A673 (cell line): ENCODE measurements around the gene PODNL1. TPM values are rescaled to one million over a fixed set of nuclear protein-coding genes. Genes with fewer than 3 reads are reported as not detected.

Experiments
- BruUV-seq: library from RNA; stranded (reverse); fragments of 400-500 nt; replicated peaks from 2 replicates; lab custom pipeline; 2021; lab: Mats Ljungman, UMichigan
- CTCF ChIA-PET: fragments of 300-600 bp; sonication (Branson Sonifier 250); formaldehyde crosslinking; loops from one replicate; lab custom pipeline; 2022; ENCODE audit warnings: antibody characterized with exemption; lab: Charles Lee
- POLR2A ChIA-PET: fragments of 300-600 bp; sonication (Branson Sonifier 250); formaldehyde crosslinking; loops from one replicate; lab custom pipeline; 2022; ENCODE audit warnings: antibody characterized with exemption; ENCODE audit not compliant: low non-redundant PET; lab: Charles Lee
- DNase-seq: peaks from one replicate; pipeline ENCODE4 v3.0.0-alpha.2; 2015; ENCODE audit warnings: low spot score
- H3K27ac ChIP-seq: fragments of 200-600 bp; sonication (generic); 2 replicates; pipeline ENCODE4 v1.5.1; 2016; ENCODE audit warnings: mixed run types, low read depth, mild to moderate bottlenecking, mixed read lengths, antibody characterized with exemption, low read length; ENCODE audit not compliant: poor library complexity, severe bottlenecking
- H3K27me3 ChIP-seq: fragments of 200-600 bp; sonication (generic); replicated peaks from 2 replicates; pipeline ENCODE4 v1.6.1; 2017; ENCODE audit warnings: mixed run types, low read depth, mild to moderate bottlenecking, mixed read lengths, antibody characterized with exemption, low read length; ENCODE audit not compliant: insufficient read depth, poor library complexity
- H3K36me3 ChIP-seq: fragments of 200-600 bp; sonication (generic); 2 replicates; pipeline ENCODE4 v1.6.1; 2016; ENCODE audit warnings: mixed run types, mild to moderate bottlenecking, mixed read lengths, antibody characterized with exemption, low read length; ENCODE audit not compliant: insufficient read depth, poor library complexity, severe bottlenecking
- H3K4me1 ChIP-seq: fragments of 200-600 bp; sonication (generic); 2 replicates; pipeline ENCODE4 v1.6.1; 2017; ENCODE audit warnings: mixed run types, mild to moderate bottlenecking, mixed read lengths, antibody characterized with exemption, low read length; ENCODE audit not compliant: insufficient read depth, poor library complexity, severe bottlenecking
- H3K4me3 ChIP-seq: fragments of 200-600 bp; sonication (generic); 2 replicates; pipeline ENCODE4 v1.5.1; 2016; ENCODE audit warnings: low read depth, mixed run types, mild to moderate bottlenecking, mixed read lengths, low read length; ENCODE audit not compliant: poor library complexity, severe bottlenecking
- H3K9me3 ChIP-seq: fragments of 200-600 bp; sonication (generic); 2 replicates; pipeline ENCODE4 v1.6.1; 2016; ENCODE audit warnings: mixed run types, low read depth, mild to moderate bottlenecking, mixed read lengths, antibody characterized with exemption, low read length; ENCODE audit not compliant: poor library complexity, severe bottlenecking
- EZH2 ChIP-seq: fragments of 200-600 bp; sonication (generic); IDR thresholded peaks from 2 replicates; pipeline ENCODE4 v1.6.1; 2017; ENCODE audit warnings: borderline replicate concordance, low read depth, mild to moderate bottlenecking, mixed read lengths, antibody characterized with exemption, low read length; ENCODE audit not compliant: poor library complexity, severe bottlenecking
- intact Hi-C: fragments of 100-400 bp; cut with micrococcal nuclease; formaldehyde crosslinking; loops from one replicate; pipeline ENCODE4 v1.10.0; 2022; ENCODE audit not compliant: unreplicated experiment
- total RNA-seq: library from RNA; stranded (reverse); gene quantifications from 2 replicates; pipeline ENCODE4 v1.2.3, GENCODE V29; 2021
- TF ChIP-seq, protein P1 (sequence below): fragments of 300-800, 200-600 bp; sonication (generic); conservative IDR thresholded peaks from 2 replicates; pipeline ENCODE4 v1.5.1; 2017; ENCODE audit warnings: low read depth, mild to moderate bottlenecking, antibody characterized with exemption, low read length, moderate library complexity, mixed read lengths

PODNL1 gene
- total RNA-seq, 1 experiment from 2014 or later = not detected

DNA sequence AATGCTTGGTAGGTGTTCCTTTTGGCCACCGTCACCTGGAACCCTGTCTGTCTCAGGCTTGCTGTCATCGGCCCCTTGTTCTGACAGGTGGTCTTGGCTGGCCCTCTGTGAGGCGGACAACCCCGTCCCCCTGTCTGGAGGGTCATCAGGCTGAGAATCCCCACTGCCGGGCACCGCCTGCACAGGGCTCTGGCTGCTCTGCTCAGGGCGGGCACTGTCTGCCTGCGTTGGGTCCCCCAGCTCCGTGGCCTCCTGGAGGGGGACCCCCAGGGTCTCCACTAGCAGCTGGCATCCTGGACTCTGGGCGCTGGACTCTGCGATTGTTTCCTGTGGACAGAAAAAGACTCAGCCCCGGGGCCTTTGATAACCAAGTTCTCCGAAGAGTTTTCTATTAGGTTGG is 48.1 kb downstream of the PODNL1 start:
- intact Hi-C loops = no loop called here
- no peak for DNase-seq
- ChIA-PET CTCF (no interaction called here), POLR2A (no interaction called here)
- no peaks in the 10 kb centered on the region for H3K9me3 ChIP-seq
- H3K27me3 ChIP-seq = no peaks in the 10 kb centered on the region
- H3K4me1 ChIP-seq = no peaks in the 10 kb centered on the region
- H3K36me3 ChIP-seq = no peaks in the 10 kb centered on the region
- no peak for TF ChIP-seq EZH2
- TF ChIP-seq, protein P1, sequence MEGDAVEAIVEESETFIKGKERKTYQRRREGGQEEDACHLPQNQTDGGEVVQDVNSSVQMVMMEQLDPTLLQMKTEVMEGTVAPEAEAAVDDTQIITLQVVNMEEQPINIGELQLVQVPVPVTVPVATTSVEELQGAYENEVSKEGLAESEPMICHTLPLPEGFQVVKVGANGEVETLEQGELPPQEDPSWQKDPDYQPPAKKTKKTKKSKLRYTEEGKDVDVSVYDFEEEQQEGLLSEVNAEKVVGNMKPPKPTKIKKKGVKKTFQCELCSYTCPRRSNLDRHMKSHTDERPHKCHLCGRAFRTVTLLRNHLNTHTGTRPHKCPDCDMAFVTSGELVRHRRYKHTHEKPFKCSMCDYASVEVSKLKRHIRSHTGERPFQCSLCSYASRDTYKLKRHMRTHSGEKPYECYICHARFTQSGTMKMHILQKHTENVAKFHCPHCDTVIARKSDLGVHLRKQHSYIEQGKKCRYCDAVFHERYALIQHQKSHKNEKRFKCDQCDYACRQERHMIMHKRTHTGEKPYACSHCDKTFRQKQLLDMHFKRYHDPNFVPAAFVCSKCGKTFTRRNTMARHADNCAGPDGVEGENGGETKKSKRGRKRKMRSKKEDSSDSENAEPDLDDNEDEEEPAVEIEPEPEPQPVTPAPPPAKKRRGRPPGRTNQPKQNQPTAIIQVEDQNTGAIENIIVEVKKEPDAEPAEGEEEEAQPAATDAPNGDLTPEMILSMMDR = no peak
- no peak overlapping the region for H3K4me3 ChIP-seq
- no TSS peak for BruUV-seq
- H3K27ac ChIP-seq = no peak overlapping the region

DNA sequence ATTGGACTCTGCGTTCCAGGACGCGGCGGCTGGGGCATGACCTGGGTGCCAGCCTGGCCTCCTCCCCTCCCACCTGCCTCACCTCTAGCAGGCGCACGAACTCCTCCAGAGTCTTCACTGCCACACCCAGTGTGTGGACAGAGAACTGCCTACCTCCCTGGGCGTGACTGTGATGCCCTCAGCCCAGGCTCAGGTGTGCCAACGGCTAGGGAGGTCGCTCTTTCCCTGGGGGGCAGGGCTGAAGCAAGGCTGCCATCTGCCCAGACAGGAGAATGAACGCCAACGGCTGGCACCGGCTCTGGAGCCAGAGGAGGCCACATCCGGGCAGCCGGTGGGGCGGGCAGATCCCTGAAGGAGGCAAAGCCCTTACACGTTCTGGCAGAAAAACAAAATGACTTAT is 49.9 kb downstream of the PODNL1 start:
- Histone ChIP-seq H3K9me3 (no peaks in the 10 kb centered on the region), H3K36me3 (no peaks in the 10 kb centered on the region), H3K27ac (no peak overlapping the region), H3K4me1 (no peaks in the 10 kb centered on the region), H3K27me3 (no peaks in the 10 kb centered on the region), H3K4me3 (no peak overlapping the region)
- BruUV-seq = no TSS peak
- intact Hi-C loops = no loop called here
- TF ChIP-seq EZH2 = no peak
- TF ChIP-seq, protein P1 = no peak
- no peak for DNase-seq
- ChIA-PET CTCF (interaction anchor here (0.7 kb wide), 1 partner anchor 22 kb away, joined by 5 read pairs; no protein-coding TSS in a partner anchor), POLR2A (no interaction called here)

DNA sequence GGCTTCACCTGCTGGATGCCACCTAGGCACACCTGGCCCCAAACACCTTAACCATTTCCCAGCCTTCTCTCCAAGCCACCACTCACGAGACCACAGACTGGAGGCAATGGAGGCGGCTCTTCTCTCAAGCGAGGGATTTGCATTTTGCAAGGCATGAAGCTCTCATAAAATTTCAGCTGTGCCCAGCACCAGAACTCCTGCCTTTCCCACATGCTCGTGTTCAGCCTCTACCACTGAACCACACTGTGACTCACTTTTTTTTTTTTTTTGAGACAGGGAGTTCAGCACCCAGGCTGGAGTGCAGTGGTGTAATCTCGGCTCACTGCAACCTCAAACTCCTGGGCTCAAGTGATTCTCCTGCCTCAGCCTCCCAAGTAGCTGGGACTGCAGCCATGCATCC is 50.7 kb downstream of the PODNL1 start:
- no peak for TF ChIP-seq EZH2
- TF ChIP-seq, protein P1 = no peak
- intact Hi-C loops = no loop called here
- no peaks in the 10 kb centered on the region for H3K9me3 ChIP-seq
- no peak overlapping the region for H3K4me3 ChIP-seq
- no TSS peak for BruUV-seq
- POLR2A ChIA-PET = no interaction called here
- H3K27ac ChIP-seq = no peak overlapping the region
- no peaks in the 10 kb centered on the region for H3K4me1 ChIP-seq
- CTCF ChIA-PET = interaction anchor here (0.7 kb wide), 1 partner anchor 23 kb away, joined by 5 read pairs; no protein-coding TSS in a partner anchor
- no peaks in the 10 kb centered on the region for H3K27me3 ChIP-seq
- no peaks in the 10 kb centered on the region for H3K36me3 ChIP-seq
- no peak for DNase-seq
